Sciatic nerve (tissue), 2 donors: ENCODE results near the gene ZNF652. TPM values are rescaled to one million over a fixed set of nuclear protein-coding genes. Genes with fewer than 3 reads are reported as not detected.
A peak's percentile ranks its signal among the peaks of the same experiment; 100 is the strongest.
"Not testable (repeated sequence)": the region's sequence is repeated elsewhere in the genome, so short reads cannot be mapped to it uniquely, and the experiment has no call there.

ENCODE experiments used
- ATAC-seq: fragments of 200-7000 bp; cut with Tn5 transposase; one replicate; pipeline ENCODE4 v1.9.1; 2020; ENCODE audit warnings: mild to moderate bottlenecking, moderate library complexity
- DNase-seq: peaks from one replicate; pipeline ENCODE4 v3.0.0-alpha.2; 2020; ENCODE audit warnings: low spot score
- intact Hi-C: fragments of 100-400 bp; cut with DNase I; formaldehyde crosslinking; loops from one replicate; pipeline ENCODE4 v1.14.2; 2022
- total RNA-seq: library from RNA; stranded (reverse); fragmentation: NEBNext Ultra II Directional; extraction: Animal tissue kit (Norgen Biotek cat#: 25700); gene quantifications from one replicate; pipeline ENCODE4 v1.2.1, GENCODE V29; 2021
- donor health status: DM: no; HTN: no; CAD: no.
- donor health status: DM: no; HTN: no; CAD: no.

ZNF652 gene
- total RNA-seq, 1 donor from 2014 or later, result 60.9 TPM

GRCh38 chr17:49287481-49287880 lies 74.6 kb downstream of the ZNF652 start:
- intact Hi-C loops, result loop anchor here (10.0 kb wide), 1 partner anchor 63 kb away; no protein-coding TSS in a partner anchor
- DNase-seq (no peak), ATAC-seq (no peak)

- ATAC-seq, DNase-seq: not testable (repeated sequence)
- intact Hi-C loops, result loop anchor here (10.0 kb wide), 1 partner anchor 62 kb away; no protein-coding TSS in a partner anchor
These were observed 75.6 kb downstream of the ZNF652 start for GRCh38 chr17:49286261-49286973.

GRCh38 chr17:49285716-49286115 lies 76.3 kb downstream of the ZNF652 start:
- ATAC-seq (no peak), DNase-seq (no peak)
- intact Hi-C loops, result loop anchor here (10.0 kb wide), 1 partner anchor 61 kb away; no protein-coding TSS in a partner anchor

- intact Hi-C loops, result loop anchor here (10.0 kb wide), 1 partner anchor 56 kb away; no protein-coding TSS in a partner anchor
- ATAC-seq, result no peak
- no peak for DNase-seq
These were observed 81.1 kb downstream of the ZNF652 start for GRCh38 chr17:49280918-49281317.

- intact Hi-C loops, result loop anchor here (10.0 kb wide), 1 partner anchor 55 kb away; no protein-coding TSS in a partner anchor
- ATAC-seq, result no peak
- DNase-seq, result no peak
These were observed 82.0 kb downstream of the ZNF652 start for GRCh38 chr17:49280061-49280460.

- not testable (repeated sequence) for ATAC-seq, DNase-seq
- intact Hi-C loops, result loop anchor here (10.0 kb wide), 1 partner anchor 55 kb away; no protein-coding TSS in a partner anchor
These were observed 82.6 kb downstream of the ZNF652 start for GRCh38 chr17:49279263-49280015.

GRCh38 chr17:49278076-49278475 lies 84.0 kb downstream of the ZNF652 start:
- ATAC-seq (no peak), DNase-seq (no peak)
- intact Hi-C loops, result no loop called here

- no peak for DNase-seq
- intact Hi-C loops, result no loop called here
- no peak for ATAC-seq
These were observed 84.4 kb downstream of the ZNF652 start for GRCh38 chr17:49277638-49278037.

- DNase-seq, ATAC-seq, intact Hi-C loops: not testable (repeated sequence)
These were observed 86.1 kb downstream of the ZNF652 start for GRCh38 chr17:49275981-49276380.

- no peak for DNase-seq
- ATAC-seq, result no peak
- intact Hi-C loops, result no loop called here
These were observed 92.7 kb downstream of the ZNF652 start for GRCh38 chr17:49269356-49269755.

- DNase-seq, result no peak
- intact Hi-C loops, result no loop called here
- ATAC-seq, result no peak
These were observed 94.1 kb downstream of the ZNF652 start for GRCh38 chr17:49267912-49268311.

- ATAC-seq (no peak), DNase-seq (no peak)
- intact Hi-C loops, result no loop called here
These were observed 95.8 kb downstream of the ZNF652 start for GRCh38 chr17:49266233-49266632.

- DNase-seq, ATAC-seq, intact Hi-C loops: not testable (repeated sequence)
These were observed 100.5 kb downstream of the ZNF652 start for GRCh38 chr17:49261540-49261939.

- peak; percentile 14 for ATAC-seq
- DNase-seq, result no peak
- intact Hi-C loops, result no loop called here
These were observed 101.2 kb downstream of the ZNF652 start for GRCh38 chr17:49260817-49261291.

- DNase-seq (peak; percentile 71), ATAC-seq (peak; percentile 84)
- intact Hi-C loops, result no loop called here
These were observed 101.8 kb downstream of the ZNF652 start for GRCh38 chr17:49260011-49260816.

- intact Hi-C loops, result no loop called here
- DNase-seq, result no peak
- ATAC-seq, result peak; percentile 16
These were observed 102.4 kb downstream of the ZNF652 start for GRCh38 chr17:49259663-49260010.

- intact Hi-C loops, result no loop called here
- no peak for DNase-seq
These were observed 103.7 kb downstream of the ZNF652 start for GRCh38 chr17:49258394-49258793.

GRCh38 chr17:49255125-49255524 lies 106.9 kb downstream of the ZNF652 start:
- intact Hi-C loops, result no loop called here
- no peak for ATAC-seq

More at GRCh38 chr17:49258394-49258793, 103.7 kb downstream of the ZNF652 start:
- no peak for ATAC-seq

GRCh38 chr17:49254066-49254465 lies 108.0 kb downstream of the ZNF652 start:
- DNase-seq, result no peak
- ATAC-seq, result no peak
- intact Hi-C loops, result no loop called here

More at GRCh38 chr17:49255125-49255524, 106.9 kb downstream of the ZNF652 start:
- no peak for DNase-seq
